Common myeloid progenitor, CD34-positive (primary cell): ENCODE results near the gene ORM1.
A peak's percentile ranks its signal among the peaks of the same experiment; 100 is the strongest.

ENCODE experiments used
- CTCF ChIA-PET: fragments of 350-600 bp; sonication (Branson Sonifier 250); formaldehyde crosslinking; loops from one replicate; lab custom pipeline; 2021; ENCODE audit warnings: antibody characterized with exemption; lab: Charles Lee
- POLR2A ChIA-PET: fragments of 350-600 bp; sonication (Branson Sonifier 250); formaldehyde crosslinking; loops from one replicate; lab custom pipeline; 2021; ENCODE audit warnings: antibody characterized with exemption; lab: Charles Lee
- DNase-seq, 3 donors: peaks; one replicate each; pipeline versions ENCODE4 v3.0.0 to v3.0.0-alpha.2; 2013
- H3K27ac ChIP-seq, 2 experiments: 1 replicate in 1 of 2; 2 replicates in 1 of 2; pipeline ENCODE4 v1.7.0; 2013; ENCODE audit warnings: inconsistent platforms in 2 of 2, low read length in 2 of 2, mild to moderate bottlenecking in 2 of 2, low read depth in 1 of 2, moderate library complexity in 1 of 2; ENCODE audit not compliant: severe bottlenecking in 2 of 2, insufficient read depth in 1 of 2, poor library complexity in 1 of 2
- H3K27me3 ChIP-seq, 5 experiments: replicated peaks in 2 of 5; 1 replicate in 3 of 5; 2 replicates in 2 of 5; pipeline versions ENCODE4 v1.6.1 to v1.7.0; 2013; ENCODE audit warnings: low read length in 4 of 5, mild to moderate bottlenecking in 2 of 5, moderate library complexity in 2 of 5, inconsistent platforms in 1 of 5; ENCODE audit not compliant: insufficient read depth in 5 of 5, control insufficient read depth in 4 of 5
- H3K36me3 ChIP-seq, 4 experiments: 1 replicate in 2 of 4; 2 replicates in 2 of 4; pipeline versions ENCODE4 v1.6.1 to v1.7.0; 2013; ENCODE audit warnings: low read length in 3 of 4, control low read depth in 1 of 4, mild to moderate bottlenecking in 1 of 4; ENCODE audit not compliant: control insufficient read depth in 4 of 4, insufficient read depth in 4 of 4
- H3K4me1 ChIP-seq, 4 experiments: 1 replicate in 3 of 4; 2 replicates in 1 of 4; pipeline versions ENCODE4 v1.6.1 to v1.7.1; 2013; ENCODE audit warnings: low read length in 3 of 4, mild to moderate bottlenecking in 3 of 4, control low read depth in 1 of 4, inconsistent platforms in 1 of 4, moderate library complexity in 1 of 4; ENCODE audit not compliant: control insufficient read depth in 4 of 4, insufficient read depth in 4 of 4; ENCODE audit errors: control extremely low read depth in 1 of 4
- H3K4me3 ChIP-seq, 7 experiments: 1 replicate in 4 of 7; 2 replicates in 3 of 7; pipeline versions ENCODE4 v1.5.1 to v1.7.0; 2013; ENCODE audit warnings: mild to moderate bottlenecking in 7 of 7, low read length in 6 of 7, moderate library complexity in 6 of 7, inconsistent platforms in 2 of 7, low read depth in 2 of 7, control low read depth in 1 of 7; ENCODE audit not compliant: insufficient read depth in 4 of 7, control insufficient read depth in 1 of 7; ENCODE audit errors: extremely low read depth in 1 of 7
- H3K9me3 ChIP-seq, 5 experiments: 1 replicate in 4 of 5; 2 replicates in 1 of 5; pipeline versions ENCODE4 v1.6.1 to v1.7.1; 2013; ENCODE audit warnings: low read length in 4 of 5, mild to moderate bottlenecking in 2 of 5, inconsistent platforms in 1 of 5, low read depth in 1 of 5, moderate library complexity in 1 of 5; ENCODE audit not compliant: control insufficient read depth in 4 of 5, insufficient read depth in 2 of 5; ENCODE audit errors: control extremely low read depth in 1 of 5
- WGBS: methylation state at CpG from one replicate; pipeline ENCODE4 v1.1.5; 2013; ENCODE audit not compliant: insufficient coverage; 5-methylcytosine and 5-hydroxymethylcytosine counted together

The ORM1 gene

GRCh38 chr9:114356792-114357191, 33.9 kb downstream of the ORM1 start:
- ChIA-PET POLR2A (no interaction called here), CTCF (interaction anchor here (1.2 kb wide), 1 partner anchor 17 kb away, joined by 3 read pairs; no protein-coding TSS in a partner anchor)
- WGBS: 97% methylated on average over 6 of the region's 6 CpGs
- H3K4me3 ChIP-seq: no peak overlapping the region
- H3K4me1 ChIP-seq: no peaks in the 10 kb centered on the region
- no peak overlapping the region for H3K27ac ChIP-seq
- H3K9me3 ChIP-seq: no peaks in the 10 kb centered on the region
- H3K27me3 ChIP-seq: no peaks in the 10 kb centered on the region
- no peak for DNase-seq
- H3K36me3 ChIP-seq: peaks cover 34 to 86% (median 67%) of the 10 kb centered on the region in 4 experiments

GRCh38 chr9:114357360-114357759, 34.5 kb downstream of the ORM1 start:
- ChIA-PET CTCF (interaction anchor here (1.2 kb wide), 1 partner anchor 18 kb away, joined by 3 read pairs; no protein-coding TSS in a partner anchor), POLR2A (no interaction called here)
- Histone ChIP-seq H3K27ac (no peak overlapping the region), H3K4me1 (no peaks in the 10 kb centered on the region), H3K4me3 (no peak overlapping the region), H3K9me3 (no peaks in the 10 kb centered on the region), H3K27me3 (no peaks in the 10 kb centered on the region), H3K36me3 (peaks cover 37 to 86% (median 68%) of the 10 kb centered on the region in 4 experiments)
- DNase-seq: no peak
- 100% methylated on average over 3 of the region's 6 CpGs for WGBS

GRCh38 chr9:114357911-114358328, 35.0 kb downstream of the ORM1 start:
- no peaks in the 10 kb centered on the region for H3K27me3 ChIP-seq
- ChIA-PET POLR2A (no interaction called here), CTCF (interaction anchor here (1.4 kb wide), 1 partner anchor 48 kb away, joined by 4 read pairs; no protein-coding TSS in a partner anchor)
- H3K36me3 ChIP-seq: peaks cover 39 to 88% (median 70%) of the 10 kb centered on the region in 4 experiments
- 98% methylated on average over 8 of the region's 9 CpGs for WGBS
- H3K4me1 ChIP-seq: peaks cover 0 to under 1% (median 0%) of the 10 kb centered on the region in 4 experiments
- H3K27ac ChIP-seq: no peak overlapping the region
- no peak for DNase-seq
- H3K9me3 ChIP-seq: no peaks in the 10 kb centered on the region
- H3K4me3 ChIP-seq: no peak overlapping the region

- no peaks in the 10 kb centered on the region for H3K27me3 ChIP-seq
- peaks cover 46 to 95% (median 76%) of the 10 kb centered on the region in 4 experiments for H3K36me3 ChIP-seq
- H3K27ac ChIP-seq: no peak overlapping the region
- peaks cover 14 to 19% (median 18%) of the 10 kb centered on the region in 4 experiments for H3K4me1 ChIP-seq
- CTCF ChIA-PET: interaction anchor here (1.3 kb wide), 1 partner anchor 21 kb away, joined by 4 read pairs; no protein-coding TSS in a partner anchor
- no peaks in the 10 kb centered on the region for H3K9me3 ChIP-seq
- no peak overlapping the region for H3K4me3 ChIP-seq
- 93% methylated on average over 2 of the region's 7 CpGs for WGBS
- POLR2A ChIA-PET: no interaction called here
- DNase-seq: no peak
Measured at GRCh38 chr9:114359801-114360200, 36.9 kb downstream of the ORM1 start.

- ChIA-PET POLR2A (interaction anchor here (1.2 kb wide), 1 partner anchor 11 kb away, joined by 3 read pairs; no protein-coding TSS in a partner anchor), CTCF (interaction anchor here (15.2 kb wide), 1 partner anchor 28 kb away, joined by 255 read pairs; the partner anchor contains the start of gene AKNA)
- WGBS: 98% methylated on average over 5 of the region's 7 CpGs
- no peaks in the 10 kb centered on the region for H3K9me3 ChIP-seq
- no peaks in the 10 kb centered on the region for H3K27me3 ChIP-seq
- H3K4me3 ChIP-seq: no peak overlapping the region
- peaks cover 23 to 34% (median 32%) of the 10 kb centered on the region in 4 experiments for H3K4me1 ChIP-seq
- H3K27ac ChIP-seq: no peak overlapping the region
- no peak for DNase-seq
- H3K36me3 ChIP-seq: peaks cover 46 to 92% (median 71%) of the 10 kb centered on the region in 4 experiments
Measured at GRCh38 chr9:114361542-114361941, 38.6 kb downstream of the ORM1 start.

GRCh38 chr9:114362394-114362793, 39.5 kb downstream of the ORM1 start:
- no peak overlapping the region for H3K4me3 ChIP-seq
- no peaks in the 10 kb centered on the region for H3K27me3 ChIP-seq
- no peaks in the 10 kb centered on the region for H3K9me3 ChIP-seq
- POLR2A ChIA-PET: interaction anchor here (0.6 to 1.2 kb wide), 2 partner anchors 9 to 11 kb away, joined by 3 read pairs; no protein-coding TSS in a partner anchor
- H3K27ac ChIP-seq: no peak overlapping the region
- peaks cover 30 to 43% (median 40%) of the 10 kb centered on the region in 4 experiments for H3K4me1 ChIP-seq
- CTCF ChIA-PET: interaction anchor here (15.2 kb wide), 1 partner anchor 27 kb away, joined by 255 read pairs; the partner anchor contains the start of gene AKNA
- no peak for DNase-seq
- H3K36me3 ChIP-seq: peaks cover 47 to 90% (median 65%) of the 10 kb centered on the region in 4 experiments
- WGBS: 89% methylated on average over 10 of the region's 12 CpGs

- Histone ChIP-seq H3K9me3 (no peaks in the 10 kb centered on the region), H3K27ac (peak overlapping the region in 1 of 2 experiments; percentile 55), H3K36me3 (peaks cover 44 to 90% (median 66%) of the 10 kb centered on the region in 4 experiments), H3K4me3 (no peak overlapping the region), H3K27me3 (no peaks in the 10 kb centered on the region), H3K4me1 (peaks cover 38 to 53% (median 46%) of the 10 kb centered on the region in 4 experiments)
- WGBS: 50% methylated on average over 1 of the region's 2 CpGs
- no peak for DNase-seq
- ChIA-PET CTCF (interaction anchor here (0.8 to 15.2 kb wide), 2 partner anchors 13 to 26 kb away, joined by 3 to 255 read pairs; partner anchors contain the start of gene AKNA), POLR2A (interaction anchor here (0.9 kb wide), 1 partner anchor 24 kb away, joined by 3 read pairs; the partner anchor contains the start of gene AKNA)
Measured at GRCh38 chr9:114363424-114363823, 40.5 kb downstream of the ORM1 start.
